GM19351 (cell line): ENCODE measurements around the gene RFC1.
A peak's percentile ranks its signal among the peaks of the same experiment; 100 is the strongest.
"Not testable (repeated sequence)": the region's sequence is repeated elsewhere in the genome, so short reads cannot be mapped to it uniquely, and the experiment has no call there.

Source experiments
- ATAC-seq: cut with Tn5 transposase; IDR thresholded peaks from one replicate; pipeline ENCODE4 v1.9.1; 2021; ENCODE audit warnings: mild to moderate bottlenecking, moderate library complexity; ENCODE audit not compliant: unreplicated experiment

The RFC1 gene, protein sequence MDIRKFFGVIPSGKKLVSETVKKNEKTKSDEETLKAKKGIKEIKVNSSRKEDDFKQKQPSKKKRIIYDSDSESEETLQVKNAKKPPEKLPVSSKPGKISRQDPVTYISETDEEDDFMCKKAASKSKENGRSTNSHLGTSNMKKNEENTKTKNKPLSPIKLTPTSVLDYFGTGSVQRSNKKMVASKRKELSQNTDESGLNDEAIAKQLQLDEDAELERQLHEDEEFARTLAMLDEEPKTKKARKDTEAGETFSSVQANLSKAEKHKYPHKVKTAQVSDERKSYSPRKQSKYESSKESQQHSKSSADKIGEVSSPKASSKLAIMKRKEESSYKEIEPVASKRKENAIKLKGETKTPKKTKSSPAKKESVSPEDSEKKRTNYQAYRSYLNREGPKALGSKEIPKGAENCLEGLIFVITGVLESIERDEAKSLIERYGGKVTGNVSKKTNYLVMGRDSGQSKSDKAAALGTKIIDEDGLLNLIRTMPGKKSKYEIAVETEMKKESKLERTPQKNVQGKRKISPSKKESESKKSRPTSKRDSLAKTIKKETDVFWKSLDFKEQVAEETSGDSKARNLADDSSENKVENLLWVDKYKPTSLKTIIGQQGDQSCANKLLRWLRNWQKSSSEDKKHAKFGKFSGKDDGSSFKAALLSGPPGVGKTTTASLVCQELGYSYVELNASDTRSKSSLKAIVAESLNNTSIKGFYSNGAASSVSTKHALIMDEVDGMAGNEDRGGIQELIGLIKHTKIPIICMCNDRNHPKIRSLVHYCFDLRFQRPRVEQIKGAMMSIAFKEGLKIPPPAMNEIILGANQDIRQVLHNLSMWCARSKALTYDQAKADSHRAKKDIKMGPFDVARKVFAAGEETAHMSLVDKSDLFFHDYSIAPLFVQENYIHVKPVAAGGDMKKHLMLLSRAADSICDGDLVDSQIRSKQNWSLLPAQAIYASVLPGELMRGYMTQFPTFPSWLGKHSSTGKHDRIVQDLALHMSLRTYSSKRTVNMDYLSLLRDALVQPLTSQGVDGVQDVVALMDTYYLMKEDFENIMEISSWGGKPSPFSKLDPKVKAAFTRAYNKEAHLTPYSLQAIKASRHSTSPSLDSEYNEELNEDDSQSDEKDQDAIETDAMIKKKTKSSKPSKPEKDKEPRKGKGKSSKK

DNA sequence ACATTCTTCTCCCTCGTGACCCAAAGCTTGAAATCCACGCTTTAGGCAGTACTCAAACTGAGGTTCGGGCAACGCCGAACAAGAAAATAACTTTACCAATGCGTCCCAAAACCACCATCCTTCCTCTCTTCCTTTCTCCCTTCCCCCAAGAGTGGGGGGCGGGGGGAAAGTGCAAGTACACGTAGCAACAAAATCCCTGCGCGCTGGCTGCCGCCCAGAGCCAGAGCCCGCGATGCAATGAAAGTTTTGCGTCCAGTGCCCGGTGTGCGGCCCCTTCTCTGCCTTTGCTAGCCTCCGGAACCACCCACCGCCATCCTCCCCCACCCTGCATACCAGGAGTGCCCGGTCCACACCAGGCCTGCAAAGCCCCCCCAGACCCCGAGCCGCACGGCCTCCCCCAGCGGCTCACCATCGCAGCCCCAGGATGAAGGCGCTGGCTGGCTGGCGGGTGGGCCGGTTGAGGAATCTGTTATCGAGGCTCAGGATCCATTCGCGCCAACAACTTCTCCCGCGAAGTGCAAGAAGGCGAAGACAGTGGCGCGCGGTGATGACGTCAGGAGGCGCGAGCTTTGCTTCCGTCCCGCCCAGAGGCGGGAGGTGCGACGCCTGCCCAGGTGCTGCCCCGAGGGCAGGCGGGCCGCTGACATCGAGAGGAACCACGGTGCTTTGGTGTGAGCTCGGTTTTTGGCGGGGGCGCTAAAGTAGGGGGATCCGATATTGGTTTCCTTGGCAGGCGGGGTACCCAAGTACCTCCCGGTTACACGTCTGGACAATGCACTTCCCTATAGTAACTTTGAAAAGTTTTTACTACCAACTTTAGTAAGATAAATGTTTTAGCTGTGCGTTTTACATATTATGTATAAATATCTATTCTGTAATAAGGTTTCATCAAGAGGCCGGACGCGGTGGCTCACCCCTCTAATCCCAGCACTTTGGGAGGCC lies at the start of gene RFC1:
Gene RFC1, minus strand, starts transcription at position 533 of the 942 bp plus-strand sequence. Its CDS starts 121 bp downstream, at position 412.
- ATAC-seq = peak; percentile 87

DNA sequence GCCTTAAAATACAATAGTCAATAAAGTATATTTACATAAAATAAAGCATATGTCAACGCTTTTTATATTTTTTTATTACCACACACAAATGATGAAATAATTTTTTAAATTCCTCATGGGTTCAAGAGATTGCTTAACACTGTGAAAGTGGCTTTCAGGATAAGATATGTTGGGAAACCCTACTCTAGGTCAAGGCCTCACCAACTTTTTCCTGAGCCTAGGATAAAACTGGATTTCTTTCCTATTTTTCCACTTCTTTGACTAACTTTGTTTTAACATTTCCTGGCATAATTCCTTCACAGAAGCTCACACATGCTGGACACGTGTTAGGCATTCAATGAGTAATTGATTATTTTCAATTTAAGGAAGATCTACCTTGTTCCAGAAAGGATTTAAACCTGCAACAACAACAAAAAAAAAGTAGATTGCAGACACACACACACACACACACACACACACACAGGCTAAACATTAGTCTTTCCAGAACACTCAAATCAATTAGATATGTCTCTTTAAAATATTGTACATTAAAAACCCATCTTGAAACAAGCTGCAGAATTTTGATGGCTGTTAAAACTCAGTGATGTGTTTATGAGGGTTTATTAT lies 49.6 kb upstream of the RFC1 start:
- no peak for ATAC-seq

DNA sequence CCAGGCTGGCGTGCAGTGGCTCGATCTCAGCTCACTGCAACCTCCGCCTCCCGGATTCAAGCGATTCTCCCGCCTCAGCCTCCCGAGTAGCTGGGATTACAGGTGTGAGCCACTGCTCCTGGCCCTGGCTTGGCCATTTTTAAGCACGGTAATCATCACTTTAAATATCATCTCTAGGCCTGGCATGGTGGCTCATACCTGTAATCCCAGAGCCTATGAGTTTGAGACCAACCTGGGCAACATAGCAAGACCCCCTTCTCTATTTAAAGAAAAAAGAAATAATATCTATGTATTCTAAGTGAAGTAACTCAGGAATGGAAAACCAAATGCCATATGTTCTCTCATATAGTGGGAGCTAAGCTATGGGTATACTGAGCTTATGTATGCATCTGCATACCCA lies 45.4 kb upstream of the RFC1 start:
- not testable (repeated sequence) for ATAC-seq

GRCh38 chr4:39410415-39410814 lies 44.3 kb upstream of the RFC1 start:
- no peak for ATAC-seq

- no peak for ATAC-seq
These were observed 41.4 kb upstream of the RFC1 start for GRCh38 chr4:39407584-39407885.

- no peak for ATAC-seq
These were observed 40.8 kb upstream of the RFC1 start, which contains the start of gene KLB for GRCh38 chr4:39406763-39407583. Gene KLB (plus strand): TSS chr4:39406930. CDS start chr4:39406950, 20 bp downstream.

- not testable (repeated sequence) for ATAC-seq
These were observed 35.5 kb upstream of the RFC1 start for GRCh38 chr4:39401640-39402039.

DNA sequence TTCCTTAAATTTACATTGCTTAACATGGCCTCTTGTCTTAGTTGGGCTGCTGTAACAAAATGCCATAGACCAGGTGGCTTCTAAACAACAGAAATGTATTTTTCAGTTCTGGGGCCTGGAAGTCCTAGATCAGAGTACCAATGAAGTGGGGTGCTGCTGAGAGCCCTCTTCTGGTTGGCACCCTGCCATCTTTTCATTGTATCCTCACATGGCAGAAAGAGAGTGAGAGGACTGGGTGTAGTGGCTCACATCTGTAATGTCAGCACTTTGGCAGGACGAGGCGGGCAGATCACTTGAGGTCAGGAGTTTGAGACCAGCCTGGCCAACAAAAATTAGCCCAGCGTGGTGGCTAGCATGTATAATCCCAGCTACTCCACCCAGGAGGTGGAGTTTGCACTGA lies 28.5 kb upstream of the RFC1 start:
- no peak for ATAC-seq

DNA sequence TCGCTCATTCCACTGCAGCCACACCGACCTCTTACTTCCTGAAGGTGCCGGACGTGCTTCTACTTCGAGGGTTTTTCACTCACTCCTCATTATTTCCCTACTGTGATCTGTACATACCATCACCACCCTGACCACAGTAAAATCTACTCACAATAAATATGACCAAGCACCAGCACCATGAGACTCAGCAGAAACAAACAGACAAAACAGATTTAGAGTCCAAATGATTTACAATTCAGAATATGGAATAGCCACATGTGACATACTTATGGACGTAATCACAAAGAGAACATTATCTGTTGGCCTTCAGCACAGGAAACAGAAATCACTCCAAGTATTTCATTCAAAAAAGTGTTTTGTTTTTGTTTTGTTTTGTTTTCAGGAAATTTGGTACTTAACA lies 24.4 kb upstream of the RFC1 start:
- ATAC-seq = no peak

DNA sequence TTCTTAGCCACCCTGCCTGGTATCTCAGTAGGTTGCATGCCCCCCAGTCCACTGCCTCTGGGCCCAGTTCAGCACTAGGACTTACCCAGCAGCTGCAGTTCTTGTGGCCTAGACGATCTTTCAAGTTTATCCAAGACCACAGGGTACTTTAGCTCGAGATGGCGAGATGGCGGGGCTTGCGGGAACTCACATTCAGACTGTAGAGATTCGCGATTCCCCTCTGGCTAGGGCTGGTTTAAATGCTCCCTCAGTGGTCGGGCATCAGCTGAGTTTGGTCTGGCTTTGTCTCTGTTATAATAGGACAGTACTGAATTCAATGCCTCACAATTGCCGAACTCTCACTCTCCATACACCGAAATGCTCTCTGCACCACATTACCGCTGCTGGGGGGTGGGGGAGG lies 18.4 kb upstream of the RFC1 start:
- ATAC-seq = no peak

DNA sequence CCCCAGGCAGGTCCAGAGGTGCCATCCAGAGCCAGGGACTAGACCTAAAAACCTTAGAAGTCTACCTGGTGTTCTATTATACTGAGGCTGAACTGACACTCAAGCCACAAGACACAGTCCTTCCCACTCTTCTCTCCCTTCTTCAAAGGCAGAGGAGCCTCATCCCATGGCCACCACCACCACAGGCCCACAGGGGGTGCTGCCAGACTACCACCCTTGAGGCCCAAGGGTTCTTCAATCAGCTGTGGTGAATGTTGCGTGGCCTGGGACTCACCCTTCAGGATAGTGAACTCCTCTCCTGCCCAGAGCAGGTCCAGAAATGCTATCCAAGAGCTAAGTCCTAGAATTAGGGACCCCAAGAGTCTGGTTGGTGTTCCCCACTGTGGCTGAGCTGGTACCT lies 17.5 kb upstream of the RFC1 start:
- no peak for ATAC-seq

- no peak for ATAC-seq
These were observed 9.3 kb upstream of the RFC1 start for GRCh38 chr4:39375478-39375877.

GRCh38 chr4:39371209-39371608 lies 5.0 kb upstream of the RFC1 start:
- not testable (repeated sequence) for ATAC-seq

DNA sequence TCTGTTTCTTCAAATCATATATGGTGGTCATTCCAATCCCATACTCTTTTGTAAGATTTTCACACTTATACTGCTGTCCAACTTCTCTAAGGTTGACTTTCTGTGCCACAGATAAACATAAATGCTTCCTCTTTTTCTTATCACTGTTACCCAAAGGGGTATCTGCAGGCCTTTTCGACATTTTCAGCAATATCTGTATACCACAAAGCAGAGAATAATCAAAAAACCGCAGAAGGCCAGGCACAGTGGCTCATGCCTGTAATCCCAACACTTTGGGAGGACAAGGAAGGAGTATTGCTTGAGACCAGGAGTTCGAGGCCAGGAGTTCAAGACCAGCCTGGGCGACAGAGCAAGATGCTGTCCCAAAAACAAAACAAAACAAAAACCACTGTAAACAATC lies 3.1 kb upstream of the RFC1 start:
- no peak for ATAC-seq

- no peak for ATAC-seq
These were observed 1.0 kb upstream of the RFC1 start for GRCh38 chr4:39367166-39367565.

DNA sequence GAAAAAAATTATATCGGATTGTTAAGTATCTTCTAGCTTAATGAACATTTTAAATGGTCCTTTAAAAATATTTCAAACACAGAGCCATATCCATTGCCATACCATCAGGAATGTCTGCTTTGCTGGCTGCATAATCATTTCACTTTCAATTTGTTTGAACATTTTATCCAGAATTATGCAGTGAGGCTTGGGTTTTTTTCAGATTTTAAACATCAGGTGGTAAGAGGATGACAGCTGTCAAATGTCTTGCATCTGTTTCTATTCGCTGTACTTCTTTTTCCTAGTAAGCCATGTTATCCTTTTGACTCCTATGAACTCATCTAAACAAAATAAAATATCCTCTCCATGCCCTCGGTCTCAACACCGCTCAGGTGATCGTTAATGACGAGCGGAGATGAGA lies 802 bp downstream of the RFC1 start:
- ATAC-seq = no peak

- no peak for ATAC-seq
These were observed 2.3 kb downstream of the RFC1 start for GRCh38 chr4:39363773-39364393.

DNA sequence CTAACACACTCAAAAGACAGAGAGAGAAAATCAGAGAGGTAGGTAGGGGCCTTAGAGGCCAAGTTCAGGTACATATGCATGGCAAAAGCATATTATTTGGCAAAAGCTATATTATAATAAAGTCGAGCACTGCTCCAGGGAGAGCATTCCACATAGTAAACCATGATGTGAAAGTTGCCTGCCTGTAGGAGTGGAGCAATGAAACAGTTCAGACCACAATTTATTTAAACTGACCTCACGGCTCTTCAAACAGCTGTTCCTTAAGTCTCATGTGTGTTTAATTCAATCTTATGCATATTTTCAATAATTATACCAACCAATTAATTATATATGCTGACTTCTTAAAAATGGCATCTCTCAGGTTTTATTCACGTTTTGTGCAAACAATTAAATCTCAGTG lies 3.3 kb downstream of the RFC1 start:
- ATAC-seq = no peak

DNA sequence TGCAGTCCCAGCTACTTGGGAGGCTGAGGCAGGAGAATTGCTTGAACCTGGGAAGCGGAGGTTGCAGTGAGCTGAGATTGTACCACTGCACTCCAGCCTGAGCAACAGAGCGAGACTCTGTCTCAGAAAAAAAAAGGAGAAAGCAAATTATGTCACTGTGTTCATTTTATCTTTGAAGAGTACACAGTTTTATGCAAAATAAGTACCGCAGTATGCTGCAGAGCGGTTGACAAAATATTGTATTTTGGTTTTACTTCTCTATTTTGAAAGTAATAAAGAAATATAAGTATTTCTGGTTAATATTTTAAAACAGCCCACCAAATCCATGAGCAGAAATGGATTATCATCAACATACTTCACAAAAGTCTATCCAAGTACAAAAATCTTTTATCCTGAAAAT lies 5.6 kb downstream of the RFC1 start:
- peak; percentile 61 for ATAC-seq
